Omental fat pad (tissue), 4 donors: ENCODE measurements around the gene DPP4. TPM values are rescaled to one million over a fixed set of nuclear protein-coding genes. Genes with fewer than 3 reads are reported as not detected.

Experiments
- ATAC-seq: fragments of 150-250 bp; one replicate; pipeline ENCODE4 v1.9.1; 2016; ENCODE audit warnings: mild to moderate bottlenecking, moderate library complexity; ENCODE audit not compliant: low FRiP score
- DNase-seq: peaks from one replicate; pipeline ENCODE4 v3.0.0-alpha.2; 2019; ENCODE audit warnings: low spot score
- CTCF ChIP-seq, 3 donors: fragments of 450-650 bp; IDR thresholded peaks; one replicate each; pipeline ENCODE4 v1.5.1; 2016 to 2017; ENCODE audit warnings: antibody characterized with exemption in 3 of 3, mild to moderate bottlenecking in 3 of 3, moderate library complexity in 2 of 3
- total RNA-seq, 4 donors: library from RNA; depleted of rRNA; stranded (reverse); fragments of >200 nt; gene quantifications; one replicate each; pipeline ENCODE4 v1.1.0, GENCODE V29; 2016

Gene DPP4
- total RNA-seq, 4 donors from 2014 or later: 11.7 to 105 (median 21.0) TPM

GRCh38 chr2:162086904-162087303, 12.9 kb upstream of the DPP4 start:
- ATAC-seq: no peak
- no peak for DNase-seq
- TF ChIP-seq CTCF (IDR thresholded peaks at IDR 0.05): no peak

- TF ChIP-seq CTCF (IDR thresholded peaks at IDR 0.05): no peak
- DNase-seq (no peak), ATAC-seq (peak; percentile 65)
These were observed 11.3 kb upstream of the DPP4 start for GRCh38 chr2:162085090-162085891.

GRCh38 chr2:162084536-162084935, 10.5 kb upstream of the DPP4 start:
- ATAC-seq (no peak), DNase-seq (no peak)
- no peak for TF ChIP-seq CTCF (IDR thresholded peaks at IDR 0.05)

GRCh38 chr2:162082681-162083080, 8.7 kb upstream of the DPP4 start:
- DNase-seq (no peak), ATAC-seq (no peak)
- no peak for TF ChIP-seq CTCF (IDR thresholded peaks at IDR 0.05)

- TF ChIP-seq CTCF (IDR thresholded peaks at IDR 0.05): no peak
- DNase-seq: no peak
- no peak for ATAC-seq
These were observed 8.0 kb upstream of the DPP4 start for GRCh38 chr2:162082036-162082435.

- ATAC-seq: no peak
- DNase-seq: no peak
- TF ChIP-seq CTCF (IDR thresholded peaks at IDR 0.05): no peak
These were observed 5.5 kb upstream of the DPP4 start for GRCh38 chr2:162079514-162079913.

GRCh38 chr2:162075689-162076132, 1.7 kb upstream of the DPP4 start:
- no peak for DNase-seq
- no peak for TF ChIP-seq CTCF (IDR thresholded peaks at IDR 0.05)
- no peak for ATAC-seq
